ENCODE results near the gene CTNND1. TPM values are rescaled to one million over a fixed set of nuclear protein-coding genes. Genes with fewer than 3 reads are reported as not detected.
A peak's percentile ranks its signal among the peaks of the same experiment; 100 is the strongest.

CTNND1 gene
- total and polyA plus RNA-seq, 10 of the 15 experiments (the other 5 are each of a cell fraction or from before 2014, with no cell fraction given): 4.7 to 70.0 (median 30.0) TPM

DNA sequence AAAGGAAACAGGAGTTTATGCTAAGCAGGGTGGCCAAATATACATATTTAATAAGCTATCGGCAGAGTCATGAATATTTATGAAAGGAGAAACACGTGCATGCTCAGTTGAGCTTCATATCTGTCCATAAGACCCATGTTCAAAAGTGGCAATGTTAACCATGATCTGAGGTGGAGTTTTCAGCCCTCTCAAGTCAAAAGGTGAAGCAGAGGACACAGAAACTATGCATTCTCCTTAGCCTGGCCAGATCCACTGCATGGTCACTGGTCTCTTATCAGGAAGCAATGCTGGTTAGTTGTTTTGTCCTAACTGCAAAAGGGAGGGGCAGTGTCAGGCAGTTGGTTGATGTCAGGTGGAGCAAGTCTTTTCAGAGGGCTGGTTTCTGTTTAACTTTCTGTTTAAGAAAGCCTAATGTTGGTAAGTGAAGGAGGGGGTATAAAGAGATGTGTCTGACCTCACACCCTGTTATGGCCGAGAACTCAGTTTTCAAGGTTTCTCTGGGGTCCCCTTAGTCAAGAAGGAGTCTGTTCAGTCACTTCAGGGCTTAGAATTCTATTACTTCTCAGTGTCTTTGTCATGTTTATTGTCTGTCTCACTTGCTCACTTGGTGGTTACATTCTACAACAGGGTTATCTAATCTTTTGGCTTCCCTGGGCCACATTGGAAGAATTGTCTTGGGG lies 25.8 kb upstream of the CTNND1 start:
- H3K27ac ChIP-seq (ENCODE audit: control insufficient read depth, insufficient read depth): 0 out of 2 replicates have a peak overlapping the region, but pooled peaks have one; percentile 1
- ChIA-PET POLR2A (interaction anchor here (0.5 to 0.6 kb wide), 2 partner anchors 10 to 793 kb away, joined by 3 to 4 read pairs; no protein-coding TSS in a partner anchor), SMC1A (ENCODE audit: uncharacterized antibody, unreplicated experiment) (interaction anchor here (1.1 to 1.4 kb wide), 2 partner anchors 22 to 65 kb away, joined by 3 to 4 read pairs; no protein-coding TSS in a partner anchor), RAD21 (ENCODE audit: unreplicated experiment) (no interaction called here), CTCF (interaction anchor here (0.9 to 1.0 kb wide), 3 partner anchors 16 to 65 kb away, joined by 3 to 4 read pairs (median 4); partner anchors contain the start of gene BTBD18)
- H3K9ac ChIP-seq (ENCODE audit: control insufficient read depth, insufficient read depth, low read length): no peak overlapping the region; the same call in 1 of the 2 replicates
- no peak overlapping the region for H3K4me3 ChIP-seq
- H3K4me2 ChIP-seq (ENCODE audit: control insufficient read depth, insufficient read depth): no peak overlapping the region
- in situ Hi-C loops (cut with MboI) (no loop called here), intact Hi-C loops (cut with micrococcal nuclease; ENCODE audit: unreplicated experiment) (no loop called here)
- no peak for FAIRE-seq
- peaks cover 3% of the 10 kb centered on the region; the same call in 1 of the 2 replicates for H3K4me1 ChIP-seq (ENCODE audit: control insufficient read depth, insufficient read depth, low read length)
- TF ChIP-seq POLR2AphosphoS5 (IDR thresholded peaks at IDR 0.05; ENCODE audit: low read length): 0 out of 2 replicates have a peak, but pooled peaks have one; percentile 29
- no peak for TF ChIP-seq EGR1 (IDR thresholded peaks at IDR 0.05; ENCODE audit: borderline replicate concordance in 1 of 2, low read depth in 2 of 2, low read length in 2 of 2)
- ATAC-seq: peak; percentile 46
- H3K9me3 ChIP-seq (replicated peaks; ENCODE audit: control insufficient read depth, insufficient read depth, low read length): no peaks in the 10 kb centered on the region
- BruUV-seq (replicated peaks): no TSS peak
- peaks cover 9 to 13% of the 10 kb centered on the region in 2 experiments; a peak in 3 of 4 replicates for H3K36me3 ChIP-seq (ENCODE audit: control insufficient read depth in 2 of 2, insufficient read depth in 2 of 2, low read length in 1 of 2)
- H3K27me3 ChIP-seq (replicated peaks in 1 of 2; ENCODE audit: control insufficient read depth in 2 of 2, insufficient read depth in 2 of 2, low read length in 1 of 2): no peaks in the 10 kb centered on the region
- no peak for DNase-seq (ENCODE audit: low read depth, low spot score)
- peaks cover 21% of the 10 kb centered on the region for H3K79me2 ChIP-seq (ENCODE audit: control insufficient read depth, insufficient read depth, low read length)
- no peak overlapping the region for H2AFZ ChIP-seq (ENCODE audit: control insufficient read depth, low read depth, low read length)
- 29% methylated on average over 3 of the region's 3 CpGs for WGBS (ENCODE audit: insufficient coverage, insufficient replicate concordance, low lambda C conversion rate, missing lambda C conversion rate)
- H4K20me1 ChIP-seq (ENCODE audit: control insufficient read depth, insufficient read depth): no peaks in the 10 kb centered on the region

All from GM12878 (cell line).